ENCODE measurements around the gene FUT6. TPM values are rescaled to one million over a fixed set of nuclear protein-coding genes. Genes with fewer than 3 reads are reported as not detected.
"Not testable (repeated sequence)": the region's sequence is repeated elsewhere in the genome, so short reads cannot be mapped to it uniquely, and the experiment has no call there.

FUT6 gene
- total and polyA plus RNA-seq, 4 donors: 0.67 to 2.6 (median 1.9) TPM; not detected in 1

GRCh38 chr19:5880196-5880595, 40.7 kb upstream of the FUT6 start:
- Histone ChIP-seq H3K27me3 (ENCODE audit: control insufficient read depth in 3 of 3, insufficient read depth in 3 of 3, low read length in 2 of 3) (peaks cover 0 to 5% (median 0%) of the 10 kb centered on the region in 3 donors), H3K9ac (ENCODE audit: insufficient read depth in 1 of 2, low read length in 2 of 2) (no peak overlapping the region), H3K4me3 (no peak overlapping the region), H3K4me1 (ENCODE audit: control insufficient read depth in 5 of 5, insufficient read depth in 5 of 5, low read length in 5 of 5) (peaks cover 0 to 6% (median 3%) of the 10 kb centered on the region in 5 donors), H3K36me3 (ENCODE audit: control insufficient read depth in 4 of 4, insufficient read depth in 4 of 4, low read length in 4 of 4) (no peaks in the 10 kb centered on the region), H3K27ac (ENCODE audit: low read depth in 1 of 2, low read length in 1 of 2) (no peak overlapping the region), H3K9me3 (ENCODE audit: control insufficient read depth in 4 of 4, insufficient read depth in 3 of 4, low read length in 3 of 4) (no peaks in the 10 kb centered on the region)
- no peak for TF ChIP-seq CTCF (IDR thresholded peaks at IDR 0.05; ENCODE audit: control extremely low read depth, extremely low read depth)
- DNase-seq: no peak
- ATAC-seq (ENCODE audit: insufficient read depth, low FRiP score): no peak
- 39 to 41% methylated on average over 6 of the region's 6 CpGs for WGBS, 2 donors

DNA sequence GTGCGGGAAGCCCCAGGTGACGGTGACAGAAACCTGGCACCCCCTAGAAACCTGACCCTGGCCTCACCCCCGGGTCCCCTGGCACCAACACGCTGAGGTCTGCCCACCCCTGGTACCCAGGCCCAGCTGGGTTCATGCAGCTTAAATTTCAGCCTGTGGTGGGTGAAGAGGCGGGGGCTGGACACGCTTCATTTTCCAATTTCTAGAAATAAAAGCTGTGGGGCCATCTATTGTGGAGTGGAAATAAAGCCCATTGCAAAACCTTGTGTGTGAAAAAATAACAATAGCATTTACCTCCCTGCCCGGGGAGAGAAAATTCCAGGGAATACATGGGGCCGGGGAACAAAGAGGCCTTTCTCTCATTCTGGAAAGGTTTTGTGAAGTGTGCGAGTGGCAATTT, 38.4 kb upstream of the FUT6 start:
- Histone ChIP-seq H3K9me3 (ENCODE audit: control insufficient read depth in 4 of 4, insufficient read depth in 3 of 4, low read length in 3 of 4) (no peaks in the 10 kb centered on the region), H3K4me1 (ENCODE audit: control insufficient read depth in 5 of 5, insufficient read depth in 5 of 5, low read length in 5 of 5) (peaks cover 0 to 6% (median 3%) of the 10 kb centered on the region in 5 donors), H3K4me3 (no peak overlapping the region), H3K27me3 (ENCODE audit: control insufficient read depth in 3 of 3, insufficient read depth in 3 of 3, low read length in 2 of 3) (peaks cover 0 to 5% (median 0%) of the 10 kb centered on the region in 3 donors), H3K27ac (ENCODE audit: low read depth in 1 of 2, low read length in 1 of 2) (no peak overlapping the region), H3K9ac (ENCODE audit: insufficient read depth in 1 of 2, low read length in 2 of 2) (no peak overlapping the region), H3K36me3 (ENCODE audit: control insufficient read depth in 4 of 4, insufficient read depth in 4 of 4, low read length in 4 of 4) (no peaks in the 10 kb centered on the region)
- WGBS, 2 donors: 86 to 88% methylated on average over 9 of the region's 9 CpGs
- no peak for TF ChIP-seq CTCF (IDR thresholded peaks at IDR 0.05; ENCODE audit: control extremely low read depth, extremely low read depth)
- ATAC-seq (ENCODE audit: insufficient read depth, low FRiP score) (no peak), DNase-seq (no peak)

DNA sequence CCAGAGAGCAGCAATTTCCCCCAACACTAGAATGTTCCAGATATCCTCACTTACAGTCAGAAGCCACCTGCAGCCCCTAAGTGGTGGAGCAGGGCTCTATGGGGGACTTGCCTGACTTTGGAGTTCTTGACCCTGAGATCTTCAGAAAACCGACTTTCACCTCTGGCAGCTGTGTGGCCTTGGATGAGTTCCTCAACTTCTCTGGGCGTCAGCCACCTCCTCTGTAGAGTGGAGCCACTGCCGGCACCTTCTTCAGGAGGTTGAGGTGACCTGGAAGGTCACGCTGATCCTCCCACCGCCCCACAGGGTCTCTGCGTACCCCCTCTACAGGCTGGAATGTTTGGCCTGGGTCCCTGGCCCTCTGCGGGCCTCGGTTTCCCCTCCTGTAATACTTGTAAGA, 37.9 kb upstream of the FUT6 start:
- Histone ChIP-seq H3K9me3 (ENCODE audit: control insufficient read depth in 4 of 4, insufficient read depth in 3 of 4, low read length in 3 of 4) (no peaks in the 10 kb centered on the region), H3K27me3 (ENCODE audit: control insufficient read depth in 3 of 3, insufficient read depth in 3 of 3, low read length in 2 of 3) (peaks cover 0 to 5% (median 0%) of the 10 kb centered on the region in 3 donors), H3K9ac (ENCODE audit: insufficient read depth in 1 of 2, low read length in 2 of 2) (no peak overlapping the region), H3K36me3 (ENCODE audit: control insufficient read depth in 4 of 4, insufficient read depth in 4 of 4, low read length in 4 of 4) (no peaks in the 10 kb centered on the region), H3K27ac (ENCODE audit: low read depth in 1 of 2, low read length in 1 of 2) (no peak overlapping the region), H3K4me3 (no peak overlapping the region), H3K4me1 (ENCODE audit: control insufficient read depth in 5 of 5, insufficient read depth in 5 of 5, low read length in 5 of 5) (peaks cover 0 to 6% (median 3%) of the 10 kb centered on the region in 5 donors)
- no peak for DNase-seq
- TF ChIP-seq CTCF (IDR thresholded peaks at IDR 0.05; ENCODE audit: control extremely low read depth, extremely low read depth): no peak
- WGBS, 2 donors: 83 to 87% methylated on average over 8 of the region's 8 CpGs
- no peak for ATAC-seq (ENCODE audit: insufficient read depth, low FRiP score)

DNA sequence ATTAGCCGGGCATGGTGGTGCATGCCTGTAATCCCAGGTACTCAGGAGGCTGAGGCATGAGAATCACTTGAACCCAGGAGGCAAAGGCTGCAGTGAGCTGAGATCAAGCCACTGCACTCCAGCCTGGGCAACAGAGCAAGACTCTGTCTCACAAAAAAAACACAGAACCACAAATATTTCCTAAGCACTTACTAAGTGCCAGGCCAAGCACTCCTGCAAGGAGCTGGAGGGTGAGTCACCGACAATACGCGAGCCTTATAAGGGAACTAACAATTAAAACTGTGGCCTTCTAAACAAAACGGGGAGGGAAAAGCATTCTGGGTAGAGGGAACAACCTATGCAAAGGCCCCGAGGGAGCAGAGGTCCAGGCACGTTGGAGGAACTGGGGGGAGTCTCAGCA, 35.0 kb upstream of the FUT6 start:
- not testable (repeated sequence) for H3K9me3 ChIP-seq (ENCODE audit: control insufficient read depth in 4 of 4, insufficient read depth in 3 of 4, low read length in 3 of 4); ATAC-seq (ENCODE audit: insufficient read depth, low FRiP score); DNase-seq; H3K27me3 ChIP-seq (ENCODE audit: control insufficient read depth in 3 of 3, insufficient read depth in 3 of 3, low read length in 2 of 3); H3K9ac ChIP-seq (ENCODE audit: insufficient read depth in 1 of 2, low read length in 2 of 2); H3K4me1 ChIP-seq (ENCODE audit: control insufficient read depth in 5 of 5, insufficient read depth in 5 of 5, low read length in 5 of 5); H3K27ac ChIP-seq (ENCODE audit: low read depth in 1 of 2, low read length in 1 of 2); H3K36me3 ChIP-seq (ENCODE audit: control insufficient read depth in 4 of 4, insufficient read depth in 4 of 4, low read length in 4 of 4); H3K4me3 ChIP-seq
- WGBS, 2 donors: 81 to 85% methylated on average over 7 of the region's 7 CpGs
